ENCODE results near the gene FOXE1.

Gene FOXE1

GRCh38 chr9:97853056-97853843 lies at the start of gene FOXE1:
FOXE1 (plus strand) TSS chr9:97853226; CDS start chr9:97853915, 689 bp downstream.
- DNase-seq (ENCODE audit: low read depth in 1 of 2, low spot score in 1 of 2) = no peak

- DNase-seq (ENCODE audit: low read depth in 1 of 2, low spot score in 1 of 2) = no peak
Observed at GRCh38 chr9:97804059-97804365, 49.0 kb upstream of the FOXE1 start.

GRCh38 chr9:97806721-97807120 lies 46.3 kb upstream of the FOXE1 start:
- no peak for DNase-seq (ENCODE audit: low read depth in 1 of 2, low spot score in 1 of 2)

- no peak for DNase-seq (ENCODE audit: low read depth in 1 of 2, low spot score in 1 of 2)
Observed at GRCh38 chr9:97807681-97808080, 45.3 kb upstream of the FOXE1 start.

- no peak for DNase-seq (ENCODE audit: low read depth in 1 of 2, low spot score in 1 of 2)
Observed at GRCh38 chr9:97808415-97808814, 44.6 kb upstream of the FOXE1 start.

GRCh38 chr9:97808972-97809371 lies 44.1 kb upstream of the FOXE1 start:
- no peak for DNase-seq (ENCODE audit: low read depth in 1 of 2, low spot score in 1 of 2)

- no peak for DNase-seq (ENCODE audit: low read depth in 1 of 2, low spot score in 1 of 2)
Observed at GRCh38 chr9:97809666-97810344, 43.2 kb upstream of the FOXE1 start.

- DNase-seq (ENCODE audit: low read depth in 1 of 2, low spot score in 1 of 2) = no peak
Observed at GRCh38 chr9:97811533-97812246, 41.3 kb upstream of the FOXE1 start.

- DNase-seq (ENCODE audit: low read depth in 1 of 2, low spot score in 1 of 2) = no peak
Observed at GRCh38 chr9:97812247-97812543, 40.8 kb upstream of the FOXE1 start.

- DNase-seq (ENCODE audit: low read depth in 1 of 2, low spot score in 1 of 2) = no peak
Observed at GRCh38 chr9:97813072-97813471, 40.0 kb upstream of the FOXE1 start.

- DNase-seq (ENCODE audit: low read depth in 1 of 2, low spot score in 1 of 2) = no peak
Observed at GRCh38 chr9:97819735-97820134, 33.3 kb upstream of the FOXE1 start.

GRCh38 chr9:97820373-97820772 lies 32.7 kb upstream of the FOXE1 start:
- no peak for DNase-seq (ENCODE audit: low read depth in 1 of 2, low spot score in 1 of 2)

GRCh38 chr9:97830884-97831829 lies 21.9 kb upstream of the FOXE1 start:
- no peak for DNase-seq (ENCODE audit: low read depth in 1 of 2, low spot score in 1 of 2)

GRCh38 chr9:97831843-97832636 lies 21.0 kb upstream of the FOXE1 start:
- DNase-seq (ENCODE audit: low read depth in 1 of 2, low spot score in 1 of 2) = no peak

GRCh38 chr9:97840521-97840920 lies 12.5 kb upstream of the FOXE1 start:
- DNase-seq (ENCODE audit: low read depth in 1 of 2, low spot score in 1 of 2) = no peak

GRCh38 chr9:97842960-97843359 lies 10.1 kb upstream of the FOXE1 start:
- DNase-seq (ENCODE audit: low read depth in 1 of 2, low spot score in 1 of 2) = no peak

- DNase-seq (ENCODE audit: low read depth in 1 of 2, low spot score in 1 of 2) = no peak
Observed at GRCh38 chr9:97845130-97845529, 7.9 kb upstream of the FOXE1 start.

GRCh38 chr9:97845763-97846162 lies 7.3 kb upstream of the FOXE1 start:
- DNase-seq (ENCODE audit: low read depth in 1 of 2, low spot score in 1 of 2) = no peak

GRCh38 chr9:97846347-97846746 lies 6.7 kb upstream of the FOXE1 start:
- DNase-seq (ENCODE audit: low read depth in 1 of 2, low spot score in 1 of 2) = no peak

GRCh38 chr9:97847474-97848214 lies 5.4 kb upstream of the FOXE1 start:
- DNase-seq (ENCODE audit: low read depth in 1 of 2, low spot score in 1 of 2) = no peak
